Right ventricle myocardium inferior (tissue), 1 donor: ENCODE data around the gene NYAP1. TPM values are rescaled to one million over a fixed set of nuclear protein-coding genes. Genes with fewer than 3 reads are reported as not detected.
A peak's percentile ranks its signal among the peaks of the same experiment; 100 is the strongest.
"Not testable (repeated sequence)": the region's sequence is repeated elsewhere in the genome, so short reads cannot be mapped to it uniquely, and the experiment has no call there.

Experiments
- ATAC-seq: fragments of 200-7000 bp; cut with Tn5 transposase; one replicate; pipeline ENCODE4 v1.9.1; 2020; ENCODE audit warnings: mild to moderate bottlenecking, moderate library complexity
- DNase-seq: peaks from one replicate; pipeline ENCODE4 v3.0.0; 2021; ENCODE audit errors: missing footprints
- intact Hi-C: fragments of 100-400 bp; cut with DNase I; formaldehyde crosslinking; loops from one replicate; pipeline ENCODE4 v1.11.0; 2022
- long read RNA-seq: library from polyadenylated mRNA; unstranded; transcript quantifications from one replicate; pipeline ENCODE4 v2.0.0, GENCODE V29; 2021
- total RNA-seq: library from RNA; stranded (reverse); fragmentation: NEBNext Ultra II Directional; extraction: Animal tissue kit (Norgen Biotek cat#: 25700); gene quantifications from one replicate; pipeline ENCODE4 v1.2.1, GENCODE V29; 2021
- donor health status: DM: no; HTN: yes; CAD: no; lungs with severe emphysema.

Gene NYAP1
- total RNA-seq: 0.54 TPM
- long read RNA-seq: 0 reads

- DNase-seq (no peak), ATAC-seq (peak; percentile 62)
- intact Hi-C loops: loop anchor here (1.0 to 2.0 kb wide), 2 partner anchors 19 to 55 kb away; partner anchors contain the start of gene AGFG2
Observed at GRCh38 chr7:100483722-100484672, at the start of gene NYAP1. Gene NYAP1 (plus strand): TSS chr7:100483927. CDS start chr7:100485312, 1,385 bp downstream.

- ATAC-seq (no peak), DNase-seq (no peak)
- intact Hi-C loops: no loop called here
Observed at GRCh38 chr7:100434297-100435144, 49.2 kb upstream of the NYAP1 start.

- ATAC-seq: peak; percentile 20
- peak; percentile 74 for DNase-seq
- intact Hi-C loops: no loop called here
Observed at GRCh38 chr7:100435401-100436304, 48.1 kb upstream of the NYAP1 start.

GRCh38 chr7:100437150-100438100, 46.3 kb upstream of the NYAP1 start:
- DNase-seq: no peak
- intact Hi-C loops: no loop called here
- no peak for ATAC-seq

DNA sequence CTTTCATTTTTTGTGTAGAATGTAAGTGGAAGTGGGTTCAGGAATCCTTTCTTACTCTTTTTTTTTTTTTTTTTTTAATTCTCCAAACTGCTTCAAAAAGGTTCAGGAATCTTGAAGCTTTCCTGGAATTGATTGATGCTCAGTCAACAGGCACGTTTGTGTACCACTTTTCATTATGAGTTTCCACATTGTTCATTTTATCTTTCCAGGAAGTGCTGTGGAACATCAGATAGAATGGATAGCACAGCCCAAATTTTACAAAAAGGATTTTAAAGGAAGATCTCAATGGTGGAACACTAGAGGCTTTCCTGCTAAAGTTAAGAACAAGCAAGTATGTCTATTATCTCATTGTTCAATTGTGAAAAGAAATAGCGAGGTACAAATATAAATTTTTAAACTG, 45.6 kb upstream of the NYAP1 start:
- no peak for ATAC-seq
- DNase-seq: no peak
- intact Hi-C loops: no loop called here

GRCh38 chr7:100438731-100439130, 45.0 kb upstream of the NYAP1 start:
- ATAC-seq, DNase-seq, intact Hi-C loops: not testable (repeated sequence)

- ATAC-seq, intact Hi-C loops, DNase-seq: not testable (repeated sequence)
Observed at GRCh38 chr7:100439244-100439643, 44.5 kb upstream of the NYAP1 start.

- ATAC-seq: no peak
- intact Hi-C loops: no loop called here
- DNase-seq: no peak
Observed at GRCh38 chr7:100441641-100442535, 41.8 kb upstream of the NYAP1 start.

- DNase-seq (no peak), ATAC-seq (no peak)
- intact Hi-C loops: no loop called here
Observed at GRCh38 chr7:100443096-100443840, 40.5 kb upstream of the NYAP1 start.

DNA sequence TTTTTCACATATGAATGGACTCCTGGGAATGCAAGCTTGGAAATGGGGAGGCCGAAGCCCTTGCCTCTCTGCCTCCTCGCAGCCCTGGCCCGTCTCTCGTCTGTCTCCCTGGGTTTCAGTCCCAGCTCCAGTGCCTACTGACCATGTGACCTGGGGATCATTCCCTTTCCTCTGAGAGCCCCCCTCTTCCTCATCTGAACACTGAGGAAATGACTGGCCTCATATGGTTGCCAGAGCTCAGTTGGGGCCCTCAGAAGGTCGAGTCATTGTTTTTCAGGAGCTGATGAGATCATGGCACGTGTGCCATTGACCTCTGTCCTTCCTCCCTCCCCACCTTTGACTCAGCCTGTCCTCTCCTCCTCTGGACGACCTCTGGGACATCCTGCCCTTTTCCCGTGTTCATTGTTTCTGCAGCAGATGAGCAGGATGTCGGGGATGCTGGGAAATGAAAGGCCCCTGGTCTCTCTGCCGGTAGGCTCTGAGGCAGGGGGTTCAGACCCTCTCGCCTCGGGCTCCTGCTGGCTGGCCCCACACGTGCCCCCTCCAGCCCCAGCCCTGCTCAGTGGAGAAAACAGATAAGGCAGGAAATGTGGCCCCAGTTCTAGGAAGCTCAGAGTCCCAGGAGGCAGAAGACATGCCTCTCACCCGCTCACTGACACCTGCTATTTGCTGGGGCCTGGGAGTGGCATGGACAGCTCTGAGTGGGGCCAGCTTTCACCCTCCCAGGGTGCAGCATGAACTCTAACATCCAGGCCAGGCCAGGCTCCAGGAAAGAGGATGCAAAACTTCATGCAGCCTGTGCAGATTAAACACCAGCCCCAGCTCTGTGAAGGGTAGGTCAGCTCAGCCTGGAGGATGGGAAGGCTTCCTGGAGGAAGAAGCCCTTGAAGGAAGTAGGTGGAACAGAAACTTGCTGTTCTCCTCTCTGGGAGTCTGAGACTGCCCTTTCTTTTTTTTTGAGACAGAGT, 39.1 kb upstream of the NYAP1 start:
- ATAC-seq: peak; percentile 40
- peak; percentile 53 for DNase-seq
- intact Hi-C loops: no loop called here

DNA sequence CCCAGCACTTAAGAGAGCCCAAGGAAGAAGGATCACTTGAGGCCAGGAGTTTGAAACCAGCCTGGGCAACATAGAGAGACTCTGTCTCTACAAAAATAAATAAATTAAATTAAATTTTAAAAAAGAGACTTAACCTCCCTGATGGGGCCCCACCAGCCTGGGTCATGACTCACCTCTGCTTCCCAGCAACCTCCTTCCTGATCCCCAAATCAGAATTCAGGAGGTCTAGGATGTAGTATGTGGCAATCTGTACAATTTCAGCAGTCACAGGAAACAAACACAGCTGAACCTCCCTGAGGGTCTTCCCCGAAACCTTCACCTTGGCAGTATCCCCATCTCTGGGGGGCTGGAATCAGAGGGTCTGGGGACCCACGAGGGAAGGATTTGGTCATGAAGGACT, 37.7 kb upstream of the NYAP1 start:
- no peak for ATAC-seq
- intact Hi-C loops: no loop called here
- no peak for DNase-seq

- DNase-seq: peak; percentile 26
- intact Hi-C loops, ATAC-seq: not testable (repeated sequence)
Observed at GRCh38 chr7:100447363-100447762, 36.4 kb upstream of the NYAP1 start.

GRCh38 chr7:100449190-100449795, 34.4 kb upstream of the NYAP1 start:
- no peak for ATAC-seq
- DNase-seq: peak; percentile 43
- intact Hi-C loops: no loop called here

- intact Hi-C loops: no loop called here
- DNase-seq (no peak), ATAC-seq (no peak)
Observed at GRCh38 chr7:100452513-100452912, 31.2 kb upstream of the NYAP1 start.
